Measurements from ENCODE around the gene FGF1.

The FGF1 gene

DNA sequence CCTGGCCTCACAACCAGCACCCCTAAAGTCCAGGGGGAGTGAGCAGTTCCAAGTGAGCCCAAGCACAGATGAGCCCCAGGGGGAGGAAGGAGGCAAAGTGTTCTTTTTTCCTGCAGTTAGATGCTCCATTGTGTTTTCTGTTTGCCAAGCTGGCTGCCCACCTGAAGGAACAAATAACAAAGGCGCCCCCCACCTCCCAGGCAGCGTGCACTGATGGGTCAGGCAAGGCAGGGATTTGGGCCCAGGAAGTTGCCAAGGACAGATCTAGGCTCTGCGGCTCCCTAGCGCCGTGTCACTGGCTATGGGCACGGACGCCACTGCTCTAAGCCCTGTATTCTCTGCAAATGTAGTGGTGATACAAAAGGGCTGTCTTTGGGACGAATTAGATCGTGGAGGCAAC lies 21.8 kb downstream of the FGF1 start:
- DNase-seq (ENCODE audit: low read depth) = no peak
- TF ChIP-seq, protein P1, sequence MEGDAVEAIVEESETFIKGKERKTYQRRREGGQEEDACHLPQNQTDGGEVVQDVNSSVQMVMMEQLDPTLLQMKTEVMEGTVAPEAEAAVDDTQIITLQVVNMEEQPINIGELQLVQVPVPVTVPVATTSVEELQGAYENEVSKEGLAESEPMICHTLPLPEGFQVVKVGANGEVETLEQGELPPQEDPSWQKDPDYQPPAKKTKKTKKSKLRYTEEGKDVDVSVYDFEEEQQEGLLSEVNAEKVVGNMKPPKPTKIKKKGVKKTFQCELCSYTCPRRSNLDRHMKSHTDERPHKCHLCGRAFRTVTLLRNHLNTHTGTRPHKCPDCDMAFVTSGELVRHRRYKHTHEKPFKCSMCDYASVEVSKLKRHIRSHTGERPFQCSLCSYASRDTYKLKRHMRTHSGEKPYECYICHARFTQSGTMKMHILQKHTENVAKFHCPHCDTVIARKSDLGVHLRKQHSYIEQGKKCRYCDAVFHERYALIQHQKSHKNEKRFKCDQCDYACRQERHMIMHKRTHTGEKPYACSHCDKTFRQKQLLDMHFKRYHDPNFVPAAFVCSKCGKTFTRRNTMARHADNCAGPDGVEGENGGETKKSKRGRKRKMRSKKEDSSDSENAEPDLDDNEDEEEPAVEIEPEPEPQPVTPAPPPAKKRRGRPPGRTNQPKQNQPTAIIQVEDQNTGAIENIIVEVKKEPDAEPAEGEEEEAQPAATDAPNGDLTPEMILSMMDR (conservative IDR thresholded peaks at IDR 0.05; ENCODE audit: low read depth, low read length) = no peak
- H3K4me3 ChIP-seq (ENCODE audit: low read length) = no peak overlapping the region

DNA sequence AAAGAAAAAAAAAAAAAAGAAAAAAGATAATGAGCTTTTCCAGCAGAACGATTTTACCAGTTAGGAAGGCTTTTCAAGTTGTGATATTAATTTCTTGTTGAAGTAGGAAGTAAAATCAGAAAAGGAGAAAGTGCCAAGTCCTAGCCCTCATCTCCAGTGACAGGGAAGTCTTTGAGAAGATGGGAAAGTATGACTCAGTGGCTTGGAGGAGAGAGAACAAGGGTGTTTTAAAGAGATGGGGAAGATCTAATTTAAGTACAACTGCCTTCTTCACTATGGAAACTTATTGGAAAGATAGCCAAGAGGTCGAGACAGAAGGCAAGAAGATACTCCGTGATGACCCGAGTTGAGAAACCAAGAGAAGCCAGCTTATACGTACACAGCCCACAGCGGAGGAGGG lies 22.6 kb downstream of the FGF1 start:
- no peak overlapping the region for H3K4me3 ChIP-seq (ENCODE audit: low read length)
- TF ChIP-seq, protein P1 (conservative IDR thresholded peaks at IDR 0.05; ENCODE audit: low read depth, low read length) = no peak
- DNase-seq (ENCODE audit: low read depth) = no peak

DNA sequence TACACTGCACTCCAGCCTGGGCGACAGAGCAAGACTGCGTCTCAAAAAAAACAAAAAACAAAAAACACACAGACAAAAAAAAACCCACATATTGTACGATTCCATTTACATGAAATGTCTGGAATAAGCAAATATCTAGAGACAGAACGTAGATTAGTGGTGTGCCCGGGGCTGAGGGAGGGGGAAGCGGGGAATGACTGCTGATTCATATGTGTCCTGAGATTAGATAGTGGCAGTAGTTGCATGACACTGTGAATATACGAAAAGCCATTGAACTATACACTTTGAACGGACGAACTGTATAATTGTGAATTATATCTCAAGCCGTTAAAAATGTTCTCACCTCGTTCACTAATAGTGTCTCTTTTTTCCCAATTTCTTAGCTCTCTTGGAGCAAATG lies 23.9 kb downstream of the FGF1 start:
- TF ChIP-seq, protein P1 (conservative IDR thresholded peaks at IDR 0.05; ENCODE audit: low read depth, low read length) = no peak
- H3K4me3 ChIP-seq (ENCODE audit: low read length) = no peak overlapping the region
- DNase-seq (ENCODE audit: low read depth) = no peak

DNA sequence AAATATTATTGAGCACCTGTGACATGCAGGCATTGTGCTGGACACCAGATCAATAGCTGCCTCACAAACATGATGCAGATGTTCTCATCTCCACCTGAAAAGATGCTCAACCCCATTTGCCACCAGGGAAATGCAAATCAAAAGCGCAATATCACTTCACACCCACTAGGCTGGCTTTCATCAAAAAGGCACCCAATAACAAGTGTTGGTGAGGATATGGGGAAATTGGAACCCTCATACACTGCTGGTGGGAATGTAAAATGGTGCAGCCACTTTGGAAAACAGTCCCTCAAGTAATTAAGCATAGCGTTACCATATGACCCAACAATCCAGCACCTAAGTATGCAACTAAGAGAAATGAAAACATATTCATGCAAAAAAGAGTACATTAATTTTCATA lies 24.7 kb downstream of the FGF1 start:
- no peak overlapping the region for H3K4me3 ChIP-seq (ENCODE audit: low read length)
- DNase-seq (ENCODE audit: low read depth) = no peak
- TF ChIP-seq, protein P1 (conservative IDR thresholded peaks at IDR 0.05; ENCODE audit: low read depth, low read length) = no peak

DNA sequence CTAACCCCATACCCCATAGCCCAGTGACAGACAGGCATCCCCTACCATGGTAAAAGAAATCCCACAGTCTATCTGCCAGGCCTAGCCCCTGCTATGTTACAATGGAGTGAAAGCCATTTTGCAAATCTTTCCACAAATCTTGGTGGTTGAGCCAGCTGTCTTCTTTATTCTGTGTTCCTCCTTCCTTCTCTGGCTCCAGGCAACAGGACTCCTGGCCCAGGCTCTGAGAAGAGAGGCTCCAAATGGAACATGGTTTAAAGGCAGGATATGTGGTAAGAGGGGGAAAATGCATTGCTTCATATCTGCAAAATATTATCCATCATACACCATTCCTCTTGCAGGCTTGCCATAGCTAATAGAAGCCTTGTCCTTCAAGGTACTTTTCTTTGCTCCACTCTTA lies 25.2 kb downstream of the FGF1 start:
- H3K4me3 ChIP-seq (ENCODE audit: low read length) = no peak overlapping the region
- no peak for DNase-seq (ENCODE audit: low read depth)
- TF ChIP-seq, protein P1 (conservative IDR thresholded peaks at IDR 0.05; ENCODE audit: low read depth, low read length) = no peak

DNA sequence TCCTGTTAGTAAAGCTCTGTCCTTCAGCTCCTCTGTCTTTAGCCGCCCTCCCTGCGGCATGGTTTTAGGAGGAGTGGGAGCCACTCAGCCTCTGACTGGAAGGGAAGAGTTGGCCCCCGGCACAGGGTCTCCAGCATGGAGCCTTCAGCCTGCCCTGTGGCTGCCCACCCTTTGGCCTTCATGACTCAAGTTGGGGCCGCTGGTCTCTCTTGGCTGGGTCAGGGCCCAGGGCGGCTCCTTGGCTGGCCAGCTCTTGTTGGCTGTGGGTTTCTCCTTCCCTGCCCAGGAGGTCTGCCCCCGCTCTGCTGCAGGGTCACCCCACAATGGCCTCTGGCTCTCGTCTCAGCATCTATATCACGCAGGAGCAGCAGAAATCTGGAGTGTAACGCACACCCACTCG lies 25.7 kb downstream of the FGF1 start:
- no peak for DNase-seq (ENCODE audit: low read depth)
- TF ChIP-seq, protein P1 (conservative IDR thresholded peaks at IDR 0.05; ENCODE audit: low read depth, low read length) = no peak
- no peak overlapping the region for H3K4me3 ChIP-seq (ENCODE audit: low read length)

DNA sequence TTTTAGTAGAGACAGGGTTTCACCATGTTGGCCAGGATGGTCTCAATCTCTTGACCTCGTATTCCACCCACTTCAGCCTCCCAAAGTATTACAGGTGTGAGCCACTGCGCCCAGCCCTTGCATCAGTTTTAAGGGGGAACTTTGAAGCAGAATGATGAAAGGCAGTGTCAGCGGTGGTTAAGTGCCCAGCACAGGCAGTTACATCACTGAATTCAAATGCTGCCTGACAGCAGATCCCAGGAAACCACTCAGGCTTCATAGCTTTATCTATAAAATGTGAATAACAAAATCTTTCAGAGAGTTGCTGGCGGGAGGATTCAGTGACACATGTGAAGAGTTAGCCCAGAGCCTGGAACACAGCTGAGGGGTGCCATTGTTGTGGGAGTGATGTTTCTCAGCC lies 26.5 kb downstream of the FGF1 start:
- TF ChIP-seq, protein P1 (conservative IDR thresholded peaks at IDR 0.05; ENCODE audit: low read depth, low read length) = no peak
- H3K4me3 ChIP-seq (ENCODE audit: low read length) = no peak overlapping the region
- no peak for DNase-seq (ENCODE audit: low read depth)

Data from retinal pigment epithelial cell (primary cell).